HL-60/S4 treated with phorbol 12-myristate 13-acetate at 8.2 ng/mL for 4 days and 3 days (cell line): ENCODE data around the gene COL4A2.

Experiments
- in situ Hi-C: fragments of 300-500 bp; cut with MboI; formaldehyde crosslinking; loops from 2 replicates; pipeline ENCODE4 v1.15.0; 2022; ENCODE audit warnings: low sequenced_read_pairs

COL4A2 gene

DNA sequence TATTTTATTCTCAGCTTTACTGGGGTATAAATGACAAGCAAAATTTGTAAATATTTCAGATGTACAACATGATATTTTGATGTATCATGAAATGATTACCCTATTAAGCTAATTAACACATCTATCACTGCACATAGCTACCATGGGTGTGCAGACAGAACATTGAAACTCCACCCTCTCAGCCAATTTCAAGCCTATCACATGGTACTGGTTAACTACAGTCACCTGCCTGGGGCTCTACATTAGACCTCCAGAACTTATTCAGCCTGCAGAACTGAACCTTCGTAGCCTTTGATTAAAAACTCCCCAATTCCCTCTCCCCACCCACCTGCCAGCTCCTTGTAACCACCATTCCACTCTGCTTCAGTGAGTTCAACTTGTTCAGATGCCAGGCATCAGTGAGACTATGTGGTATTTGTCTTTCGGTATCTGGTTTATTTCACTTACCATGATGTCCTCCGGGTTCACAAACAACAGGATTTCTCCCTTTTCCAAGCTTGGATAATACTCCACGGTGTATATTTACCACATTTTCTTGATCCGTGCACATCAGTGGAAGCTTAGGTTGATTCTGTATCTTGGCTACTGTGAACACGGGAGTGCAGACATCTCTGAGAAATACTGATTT lies 235.2 kb downstream of the COL4A2 start:
- in situ Hi-C loops = no loop called here

GRCh38 chr13:110546378-110546777 lies 239.3 kb downstream of the COL4A2 start:
- in situ Hi-C loops = no loop called here

GRCh38 chr13:110546926-110547325 lies 239.8 kb downstream of the COL4A2 start:
- in situ Hi-C loops = no loop called here

DNA sequence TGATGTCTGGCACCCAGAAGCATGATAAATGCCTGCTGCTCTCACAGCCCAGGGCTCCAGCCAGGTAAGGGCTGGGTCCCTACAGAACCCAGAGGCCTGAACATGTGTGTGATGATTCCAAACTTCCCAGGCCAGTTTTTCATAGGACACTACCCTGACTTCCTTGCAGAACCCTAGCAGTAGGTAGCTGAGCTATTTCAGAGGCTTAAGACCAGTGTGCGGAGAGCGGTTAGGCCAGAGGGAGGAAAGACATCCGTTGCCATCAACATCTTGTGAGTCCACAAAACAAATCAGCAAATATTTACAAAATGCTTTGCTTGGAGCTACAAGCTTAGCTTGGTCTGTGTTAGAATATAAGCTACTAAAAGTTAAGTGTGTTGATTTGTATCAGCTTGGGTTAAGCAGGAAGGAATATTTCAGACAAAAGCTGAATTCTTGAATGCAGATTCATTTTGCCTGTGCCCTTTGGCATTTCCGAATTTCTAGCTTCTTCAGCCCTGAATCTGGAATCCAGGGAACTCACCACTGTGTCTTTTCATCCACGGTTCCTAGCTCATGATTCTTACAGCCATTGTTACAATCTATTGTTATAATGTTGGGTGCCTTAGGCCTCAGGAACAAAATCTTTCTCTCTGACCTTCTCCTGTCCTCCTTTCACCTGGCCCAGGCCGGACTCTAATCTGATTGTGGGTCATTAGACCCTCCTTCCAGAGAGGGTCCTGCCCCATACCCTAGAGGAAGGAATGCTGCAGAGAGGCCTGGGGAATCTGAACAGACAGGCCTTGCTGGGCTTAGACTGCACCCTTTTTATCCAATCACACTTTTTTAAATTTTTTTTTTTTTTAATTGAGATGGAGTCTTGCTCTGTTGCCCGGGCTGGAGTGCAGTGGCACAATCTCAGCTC lies 242.1 kb downstream of the COL4A2 start:
- in situ Hi-C loops = no loop called here

GRCh38 chr13:110549795-110550160 lies 242.7 kb downstream of the COL4A2 start:
- in situ Hi-C loops = loop anchor here (25.0 kb wide), 1 partner anchor 87 kb away; no protein-coding TSS in a partner anchor

DNA sequence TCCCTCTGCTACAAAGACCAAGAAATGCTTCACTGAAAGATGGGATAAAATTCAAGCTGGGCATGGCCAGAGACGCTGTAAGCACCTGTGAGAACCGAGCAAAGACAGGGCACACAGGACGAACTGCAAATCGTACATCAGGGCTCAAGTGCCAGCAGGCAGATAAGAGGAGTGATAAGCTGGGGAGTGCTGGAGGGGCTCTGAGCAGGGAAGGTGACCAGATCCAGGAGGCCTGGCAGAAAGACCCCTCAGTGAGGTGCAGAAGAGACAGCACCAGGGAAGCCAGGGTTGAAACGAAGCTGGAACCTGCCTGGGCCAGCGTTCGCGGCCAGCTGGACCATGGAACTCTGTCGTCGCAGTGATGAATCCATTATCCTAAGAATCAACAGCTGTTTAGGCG lies 244.2 kb downstream of the COL4A2 start:
- in situ Hi-C loops = loop anchor here (25.0 kb wide), 1 partner anchor 89 kb away; no protein-coding TSS in a partner anchor

GRCh38 chr13:110552767-110553166 lies 245.7 kb downstream of the COL4A2 start:
- in situ Hi-C loops = loop anchor here (25.0 kb wide), 1 partner anchor 90 kb away; no protein-coding TSS in a partner anchor

GRCh38 chr13:110553417-110553816 lies 246.3 kb downstream of the COL4A2 start:
- in situ Hi-C loops = loop anchor here (25.0 kb wide), 1 partner anchor 91 kb away; no protein-coding TSS in a partner anchor

DNA sequence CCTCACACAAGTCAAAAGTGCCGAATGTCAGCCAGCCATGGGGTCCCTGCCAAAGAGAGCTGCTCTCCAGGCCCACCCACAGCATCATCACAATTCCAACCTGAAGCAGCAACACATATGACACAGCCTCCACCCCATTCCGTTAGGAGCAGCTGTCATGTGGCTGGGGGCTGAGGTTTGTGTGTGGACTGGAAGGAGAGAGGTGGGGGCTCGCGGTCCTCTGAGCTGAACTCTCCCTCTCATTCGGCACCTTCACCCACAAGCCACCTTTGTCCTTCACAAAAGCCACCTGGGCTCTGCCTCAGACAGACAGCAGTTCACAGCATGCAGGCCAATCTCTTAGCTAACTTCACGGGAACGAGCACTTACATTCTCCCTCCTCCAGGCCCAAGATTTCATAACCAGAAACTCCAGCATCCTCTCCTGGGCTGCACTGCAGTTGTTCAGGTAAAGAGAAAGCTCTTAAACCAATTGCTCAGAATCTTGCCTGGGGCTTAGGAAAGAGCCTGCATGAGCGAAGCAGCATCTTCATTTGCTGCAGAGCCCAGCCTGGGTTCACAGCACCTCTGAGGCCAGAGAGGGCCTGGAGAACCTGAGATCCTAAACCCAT lies 247.2 kb downstream of the COL4A2 start:
- in situ Hi-C loops = loop anchor here (25.0 kb wide), 1 partner anchor 92 kb away; no protein-coding TSS in a partner anchor

- in situ Hi-C loops = loop anchor here (25.0 kb wide), 1 partner anchor 93 kb away; no protein-coding TSS in a partner anchor
These were observed 247.9 kb downstream of the COL4A2 start for GRCh38 chr13:110554946-110555345.

GRCh38 chr13:110555601-110556223 lies 248.6 kb downstream of the COL4A2 start:
- in situ Hi-C loops = loop anchor here (25.0 kb wide), 1 partner anchor 93 kb away; no protein-coding TSS in a partner anchor

DNA sequence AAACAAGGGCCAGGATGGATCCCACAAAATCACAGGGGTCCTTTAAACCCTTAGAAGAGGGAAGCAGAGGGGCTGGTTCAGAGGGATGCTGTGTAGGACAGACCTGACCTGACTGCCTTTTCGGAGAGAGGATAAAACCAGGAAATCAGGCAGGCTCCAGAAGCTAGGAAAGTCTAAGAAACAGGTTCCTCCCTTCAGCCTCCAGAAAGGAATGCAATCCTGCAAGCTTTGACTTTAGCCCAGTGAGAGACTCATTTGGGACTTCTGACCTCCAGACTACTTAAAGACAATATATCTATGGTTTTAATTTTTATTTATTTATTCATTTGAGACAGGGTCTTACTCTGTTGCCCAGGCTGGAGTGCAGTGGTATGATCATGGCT lies 249.1 kb downstream of the COL4A2 start:
- in situ Hi-C loops = loop anchor here (25.0 kb wide), 1 partner anchor 94 kb away; no protein-coding TSS in a partner anchor

DNA sequence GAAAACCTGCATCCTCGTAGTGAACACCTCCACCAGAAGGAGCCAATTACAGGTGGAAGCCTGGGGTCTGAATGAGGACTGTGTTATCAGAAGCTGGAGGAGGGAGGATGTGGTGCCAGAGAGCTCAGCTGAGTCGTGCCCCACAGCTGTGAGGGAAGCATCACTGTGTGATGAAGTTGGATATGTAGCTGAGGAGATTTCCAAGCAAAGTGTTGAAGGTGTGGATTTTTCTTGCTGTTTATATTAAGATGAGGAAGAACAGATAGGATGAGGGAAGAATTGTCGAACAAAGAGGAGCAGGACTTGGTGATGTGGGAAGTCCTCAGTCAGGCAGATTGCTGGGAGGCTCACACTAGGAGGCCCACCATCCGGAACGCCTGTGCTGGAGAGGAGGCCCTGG lies 250.0 kb downstream of the COL4A2 start:
- in situ Hi-C loops = loop anchor here (25.0 kb wide), 1 partner anchor 95 kb away; no protein-coding TSS in a partner anchor

GRCh38 chr13:110557610-110558305 lies 250.7 kb downstream of the COL4A2 start:
- in situ Hi-C loops = loop anchor here (25.0 kb wide), 1 partner anchor 95 kb away; no protein-coding TSS in a partner anchor

DNA sequence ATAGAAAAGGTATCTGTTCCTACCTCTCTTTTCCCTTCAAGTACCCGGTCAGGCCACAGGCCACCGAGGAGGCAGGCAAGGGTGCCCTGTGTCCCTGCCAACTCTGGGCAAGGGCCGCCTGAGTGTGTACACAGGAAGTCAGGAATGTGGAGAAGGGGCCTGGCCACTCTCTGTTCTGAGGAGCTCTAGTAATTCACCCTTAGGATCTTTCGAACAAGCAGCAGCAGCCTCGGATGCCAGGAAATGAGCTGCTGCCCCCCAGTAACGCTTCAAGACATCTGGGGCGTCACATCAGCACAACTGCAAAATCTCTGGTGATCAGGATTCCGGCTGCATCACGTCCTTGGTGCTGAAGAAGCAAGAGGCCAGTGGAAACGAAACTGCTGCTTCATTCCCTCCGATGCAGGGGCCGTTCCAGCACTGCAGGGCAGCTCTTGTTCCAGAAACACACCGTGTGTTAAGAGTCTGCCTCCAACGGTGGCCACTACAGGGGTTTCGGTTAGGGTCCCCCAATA lies 252.4 kb downstream of the COL4A2 start:
- in situ Hi-C loops = loop anchor here (25.0 kb wide), 1 partner anchor 97 kb away; no protein-coding TSS in a partner anchor

- in situ Hi-C loops = loop anchor here (25.0 kb wide), 1 partner anchor 98 kb away; no protein-coding TSS in a partner anchor
These were observed 252.9 kb downstream of the COL4A2 start for GRCh38 chr13:110559986-110560385.

DNA sequence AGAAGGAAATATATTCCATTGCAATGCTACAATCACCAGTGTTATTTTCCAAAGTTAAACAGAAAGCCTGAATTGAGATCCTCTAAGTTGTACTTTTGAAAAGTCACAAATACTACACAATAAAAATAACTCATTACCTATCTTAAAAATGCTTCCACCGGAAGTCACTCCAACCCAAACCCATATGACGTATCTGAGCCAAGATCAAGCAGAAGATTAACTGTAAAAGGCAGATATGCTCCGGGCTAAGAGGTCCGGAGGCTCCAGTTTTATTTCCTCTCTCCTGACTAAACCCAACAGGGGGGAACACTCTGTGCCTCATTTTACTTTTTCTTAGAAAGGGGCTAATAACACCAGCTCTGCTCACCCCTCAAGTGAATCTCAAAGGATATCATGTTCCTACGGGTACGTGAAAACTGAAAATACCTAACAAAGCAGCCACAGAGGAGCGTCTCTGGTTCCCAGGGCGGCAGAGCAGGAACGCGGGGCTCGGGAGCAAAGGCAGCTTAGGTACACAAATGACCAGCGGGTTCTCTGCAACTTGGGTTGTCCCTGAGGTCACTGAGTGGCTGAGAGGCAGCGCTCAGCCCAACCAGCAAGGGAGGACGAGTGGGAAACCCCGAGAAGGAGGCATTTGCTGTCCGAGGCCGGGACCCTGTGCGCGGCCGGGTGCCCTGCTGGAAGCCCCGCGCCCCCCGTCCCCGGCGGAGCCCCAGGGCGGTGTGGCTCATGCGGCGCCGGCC lies 253.7 kb downstream of the COL4A2 start:
- in situ Hi-C loops = loop anchor here (25.0 kb wide), 1 partner anchor 98 kb away; no protein-coding TSS in a partner anchor

GRCh38 chr13:110561344-110562035 lies 254.4 kb downstream of the COL4A2 start, which contains the start of gene RAB20:
Gene RAB20, minus strand, starts transcription at chr13:110561722. Its CDS starts 203 bp downstream, at chr13:110561519.
- in situ Hi-C loops = loop anchor here (25.0 kb wide), 1 partner anchor 99 kb away; no protein-coding TSS in a partner anchor
